Measurements from ENCODE around the gene MAGI2.

Gene MAGI2

GRCh38 chr7:78151229-78151628, 1302.2 kb downstream of the MAGI2 start:
- no peak overlapping the region for H3K4me3 ChIP-seq (ENCODE audit: insufficient read depth, low read length, poor library complexity, severe bottlenecking)
- H3K4me2 ChIP-seq (ENCODE audit: low read depth, low read length, poor library complexity, severe bottlenecking), result no peak overlapping the region
- no peaks in the 10 kb centered on the region for H3K27me3 ChIP-seq (ENCODE audit: low read length)
- no peak overlapping the region for H3K9ac ChIP-seq (ENCODE audit: low read length)
- TF ChIP-seq CTCF (IDR thresholded peaks at IDR 0.05; ENCODE audit: insufficient read depth, low read length, poor library complexity, severe bottlenecking), result no peak
- TF ChIP-seq EZH2phosphoT487 (conservative IDR thresholded peaks at IDR 0.05; ENCODE audit: low read length), result no peak
- no peak overlapping the region for H2AFZ ChIP-seq (ENCODE audit: low read depth, low read length, severe bottlenecking)
- no peaks in the 10 kb centered on the region for H3K36me3 ChIP-seq (ENCODE audit: low read length)
- no peaks in the 10 kb centered on the region for H3K9me3 ChIP-seq (ENCODE audit: insufficient read depth, low read length)
- H3K79me2 ChIP-seq (ENCODE audit: insufficient read depth, low read length), result no peaks in the 10 kb centered on the region
- H3F3A ChIP-seq (ENCODE audit: insufficient read depth), result no peaks in the 10 kb centered on the region
- H3K9me2 ChIP-seq (replicated peaks; ENCODE audit: insufficient read depth, low read length), result no peaks in the 10 kb centered on the region
- no peak overlapping the region for H3K27ac ChIP-seq (ENCODE audit: low read depth, low read length)
- H4K20me1 ChIP-seq (ENCODE audit: low read depth, low read length), result no peaks in the 10 kb centered on the region

GRCh38 chr7:78149787-78150186, 1303.7 kb downstream of the MAGI2 start:
- no peaks in the 10 kb centered on the region for H3F3A ChIP-seq (ENCODE audit: insufficient read depth)
- H3K9me3 ChIP-seq (ENCODE audit: insufficient read depth, low read length), result no peaks in the 10 kb centered on the region
- H3K9ac ChIP-seq (ENCODE audit: low read length), result no peak overlapping the region
- no peak overlapping the region for H3K4me2 ChIP-seq (ENCODE audit: low read depth, low read length, poor library complexity, severe bottlenecking)
- H3K9me2 ChIP-seq (replicated peaks; ENCODE audit: insufficient read depth, low read length), result no peaks in the 10 kb centered on the region
- H3K27ac ChIP-seq (ENCODE audit: low read depth, low read length), result no peak overlapping the region
- no peak for TF ChIP-seq CTCF (IDR thresholded peaks at IDR 0.05; ENCODE audit: insufficient read depth, low read length, poor library complexity, severe bottlenecking)
- TF ChIP-seq EZH2phosphoT487 (conservative IDR thresholded peaks at IDR 0.05; ENCODE audit: low read length), result no peak
- H3K79me2 ChIP-seq (ENCODE audit: insufficient read depth, low read length), result no peaks in the 10 kb centered on the region
- H3K36me3 ChIP-seq (ENCODE audit: low read length), result no peaks in the 10 kb centered on the region
- H3K27me3 ChIP-seq (ENCODE audit: low read length), result no peaks in the 10 kb centered on the region
- H4K20me1 ChIP-seq (ENCODE audit: low read depth, low read length), result no peaks in the 10 kb centered on the region
- no peak overlapping the region for H2AFZ ChIP-seq (ENCODE audit: low read depth, low read length, severe bottlenecking)
- H3K4me3 ChIP-seq (ENCODE audit: insufficient read depth, low read length, poor library complexity, severe bottlenecking), result no peak overlapping the region

- Histone ChIP-seq H3K79me2 (ENCODE audit: insufficient read depth, low read length) (no peaks in the 10 kb centered on the region), H3F3A (ENCODE audit: insufficient read depth) (no peaks in the 10 kb centered on the region), H3K27ac (ENCODE audit: low read depth, low read length) (no peak overlapping the region), H3K27me3 (ENCODE audit: low read length) (no peaks in the 10 kb centered on the region), H3K9me2 (replicated peaks; ENCODE audit: insufficient read depth, low read length) (no peaks in the 10 kb centered on the region), H3K9ac (ENCODE audit: low read length) (no peak overlapping the region), H3K4me3 (ENCODE audit: insufficient read depth, low read length, poor library complexity, severe bottlenecking) (no peak overlapping the region), H4K20me1 (ENCODE audit: low read depth, low read length) (no peaks in the 10 kb centered on the region), H2AFZ (ENCODE audit: low read depth, low read length, severe bottlenecking) (no peak overlapping the region), H3K36me3 (ENCODE audit: low read length) (no peaks in the 10 kb centered on the region), H3K4me2 (ENCODE audit: low read depth, low read length, poor library complexity, severe bottlenecking) (no peak overlapping the region), H3K9me3 (ENCODE audit: insufficient read depth, low read length) (no peaks in the 10 kb centered on the region)
- no peak for TF ChIP-seq EZH2phosphoT487 (conservative IDR thresholded peaks at IDR 0.05; ENCODE audit: low read length)
- no peak for TF ChIP-seq CTCF (IDR thresholded peaks at IDR 0.05; ENCODE audit: insufficient read depth, low read length, poor library complexity, severe bottlenecking)
These were observed 1305.1 kb downstream of the MAGI2 start for GRCh38 chr7:78148166-78148894.
